Smooth muscle cell (in vitro differentiated cells): ENCODE results near the gene AIRE. TPM values are rescaled to one million over a fixed set of nuclear protein-coding genes. Genes with fewer than 3 reads are reported as not detected.
"Not testable (repeated sequence)": the region's sequence is repeated elsewhere in the genome, so short reads cannot be mapped to it uniquely, and the experiment has no call there.

Experiments
- DNase-seq: peaks from one replicate; lab custom pipeline; 2025; ENCODE audit not compliant: unreplicated experiment; lab: John Stamatoyannopoulos, UW
- H2AFZ ChIP-seq: fragments of 200-600 bp; sonication (generic); 2 replicates; pipeline ENCODE4 v1.6.0; 2016; ENCODE audit warnings: antibody characterized with exemption, low read depth, mild to moderate bottlenecking
- H3F3A ChIP-seq: fragments of 200-600 bp; sonication (generic); 2 replicates; pipeline ENCODE4 v1.6.0; 2017; ENCODE audit warnings: antibody characterized with exemption, low read depth
- H3K27ac ChIP-seq: fragments of 200-600 bp; sonication (generic); 2 replicates; pipeline ENCODE4 v1.5.1; 2016; ENCODE audit warnings: low read depth, mild to moderate bottlenecking
- H3K27me3 ChIP-seq: fragments of 200-600 bp; sonication (generic); 2 replicates; pipeline ENCODE4 v1.6.1; 2016; ENCODE audit warnings: low read depth, mild to moderate bottlenecking
- H3K36me3 ChIP-seq: fragments of 200-600 bp; sonication (generic); 2 replicates; pipeline ENCODE4 v1.5.1; 2016; ENCODE audit warnings: low read depth
- H3K4me1 ChIP-seq: fragments of 200-600 bp; sonication (generic); 2 replicates; pipeline ENCODE4 v1.5.1; 2016; ENCODE audit warnings: low read depth
- H3K4me2 ChIP-seq: fragments of 200-600 bp; sonication (generic); 2 replicates; pipeline ENCODE4 v1.6.0; 2016; ENCODE audit warnings: mild to moderate bottlenecking
- H3K4me3 ChIP-seq: fragments of 200-600 bp; sonication (generic); 2 replicates; pipeline ENCODE4 v1.5.1; 2016; ENCODE audit warnings: mild to moderate bottlenecking
- H3K79me2 ChIP-seq: fragments of 200-600 bp; sonication (generic); 2 replicates; pipeline ENCODE4 v1.6.0; 2016; ENCODE audit warnings: low read depth, mild to moderate bottlenecking
- H3K9ac ChIP-seq: fragments of 200-600 bp; sonication (generic); 2 replicates; pipeline ENCODE4 v1.6.0; 2016; ENCODE audit warnings: low read depth
- H3K9me3 ChIP-seq: fragments of 200-600 bp; sonication (generic); replicated peaks from 2 replicates; pipeline ENCODE4 v1.5.1; 2016; ENCODE audit warnings: low read depth
- H4K20me1 ChIP-seq: fragments of 200-600 bp; sonication (generic); 2 replicates; pipeline ENCODE4 v1.6.0; 2016; ENCODE audit warnings: low read depth
- WGBS: methylation state at CpG from one replicate; pipeline ENCODE4 v1.1.7; 2016; ENCODE audit warnings: low lambda C conversion rate; 5-methylcytosine and 5-hydroxymethylcytosine counted together
- polyA plus RNA-seq: library from polyadenylated mRNA; unstranded; fragments of >200 nt; fragmentation: Nextera tagmentation; extraction: Ambion mirVana; gene quantifications from 2 replicates; pipeline ENCODE4 v1.2.1, GENCODE V29; 2016
- total RNA-seq: library from RNA; depleted of rRNA; stranded (reverse); fragments of >200 nt; gene quantifications from 2 replicates; pipeline ENCODE4 v1.2.3, GENCODE V29; 2014
- TF ChIP-seq, protein P1 (sequence below): fragments of 200-600 bp; sonication (generic); IDR thresholded peaks from 2 replicates; pipeline ENCODE4 v1.5.1; 2017; ENCODE audit warnings: borderline replicate concordance, mild to moderate bottlenecking, antibody characterized with exemption; ENCODE audit not compliant: insufficient read depth, poor library complexity, severe bottlenecking

AIRE gene
- total RNA-seq (0.27 and 0.76 TPM in 2 replicates), polyA plus RNA-seq (1.1 TPM in 1 of 2 replicates, not detected in the other)

DNA sequence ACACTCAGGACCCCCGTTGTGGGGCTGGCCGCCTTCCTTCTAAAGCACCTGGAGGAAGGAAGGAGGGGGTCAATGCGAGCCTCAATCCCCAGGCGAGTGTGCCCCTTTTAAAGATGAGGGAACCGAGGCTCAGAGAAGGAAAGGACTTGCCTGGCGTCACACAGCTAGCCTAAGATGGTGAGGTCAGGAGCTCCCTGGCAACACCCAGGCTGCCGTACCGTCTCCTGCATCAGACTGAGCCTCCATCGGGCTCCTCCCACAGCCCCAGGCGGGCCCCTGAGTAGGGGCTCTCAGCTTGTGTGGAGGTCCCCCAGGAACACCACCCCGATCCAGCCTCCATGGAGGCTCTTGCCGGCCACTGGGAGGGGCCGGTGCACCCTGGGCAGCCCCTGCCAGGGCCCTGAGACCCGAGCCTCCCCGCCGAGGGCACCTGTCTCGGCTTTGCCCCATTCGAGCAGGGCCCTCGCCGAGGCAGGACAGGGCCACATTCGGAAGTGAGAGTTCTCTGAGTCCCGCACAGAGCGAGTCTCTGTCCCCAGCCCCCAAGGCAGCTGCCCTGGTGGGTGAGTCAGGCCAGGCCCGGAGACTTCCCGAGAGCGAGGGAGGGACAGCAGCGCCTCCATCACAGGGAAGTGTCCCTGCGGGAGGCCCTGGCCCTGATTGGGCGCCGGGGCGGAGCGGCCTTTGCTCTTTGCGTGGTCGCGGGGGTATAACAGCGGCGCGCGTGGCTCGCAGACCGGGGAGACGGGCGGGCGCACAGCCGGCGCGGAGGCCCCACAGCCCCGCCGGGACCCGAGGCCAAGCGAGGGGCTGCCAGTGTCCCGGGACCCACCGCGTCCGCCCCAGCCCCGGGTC lies at the start of gene AIRE:
Gene AIRE, plus strand, starts transcription at position 739 of the 855 bp plus-strand sequence. CDS start 131 bp downstream, outside the sequence.
- 41% methylated on average over 55 of the region's 56 CpGs for WGBS
- no peaks in the 10 kb centered on the region for H3K27me3 ChIP-seq
- H3K79me2 ChIP-seq = no peaks in the 10 kb centered on the region
- no peaks in the 10 kb centered on the region for H4K20me1 ChIP-seq
- no peaks in the 10 kb centered on the region for H3K9me3 ChIP-seq
- no peak within 1 kb of the TSS for H3K27ac ChIP-seq
- peak within 1 kb of the TSS; percentile 75 for H2AFZ ChIP-seq
- DNase-seq = peak; percentile 29
- peak within 1 kb of the TSS; percentile 42 for H3K4me3 ChIP-seq
- TF ChIP-seq, protein P1, sequence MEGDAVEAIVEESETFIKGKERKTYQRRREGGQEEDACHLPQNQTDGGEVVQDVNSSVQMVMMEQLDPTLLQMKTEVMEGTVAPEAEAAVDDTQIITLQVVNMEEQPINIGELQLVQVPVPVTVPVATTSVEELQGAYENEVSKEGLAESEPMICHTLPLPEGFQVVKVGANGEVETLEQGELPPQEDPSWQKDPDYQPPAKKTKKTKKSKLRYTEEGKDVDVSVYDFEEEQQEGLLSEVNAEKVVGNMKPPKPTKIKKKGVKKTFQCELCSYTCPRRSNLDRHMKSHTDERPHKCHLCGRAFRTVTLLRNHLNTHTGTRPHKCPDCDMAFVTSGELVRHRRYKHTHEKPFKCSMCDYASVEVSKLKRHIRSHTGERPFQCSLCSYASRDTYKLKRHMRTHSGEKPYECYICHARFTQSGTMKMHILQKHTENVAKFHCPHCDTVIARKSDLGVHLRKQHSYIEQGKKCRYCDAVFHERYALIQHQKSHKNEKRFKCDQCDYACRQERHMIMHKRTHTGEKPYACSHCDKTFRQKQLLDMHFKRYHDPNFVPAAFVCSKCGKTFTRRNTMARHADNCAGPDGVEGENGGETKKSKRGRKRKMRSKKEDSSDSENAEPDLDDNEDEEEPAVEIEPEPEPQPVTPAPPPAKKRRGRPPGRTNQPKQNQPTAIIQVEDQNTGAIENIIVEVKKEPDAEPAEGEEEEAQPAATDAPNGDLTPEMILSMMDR = no peak
- peak within 1 kb of the TSS; percentile 88 for H3K4me2 ChIP-seq
- H3K36me3 ChIP-seq = no peaks in the 10 kb centered on the region
- H3F3A ChIP-seq = no peaks in the 10 kb centered on the region
- peaks cover 11% of the 10 kb centered on the region for H3K4me1 ChIP-seq
- no peak within 1 kb of the TSS for H3K9ac ChIP-seq

- H3K4me2 ChIP-seq, H3F3A ChIP-seq, H2AFZ ChIP-seq, H3K36me3 ChIP-seq, DNase-seq, H3K27me3 ChIP-seq, H3K9me3 ChIP-seq, H3K4me1 ChIP-seq, H4K20me1 ChIP-seq, H3K79me2 ChIP-seq, H3K4me3 ChIP-seq, H3K27ac ChIP-seq, H3K9ac ChIP-seq: not testable (repeated sequence)
- WGBS = no CpG with 5 or more reads among the region's 46 CpGs
These were observed 45.3 kb upstream of the AIRE start for GRCh38 chr21:44240353-44240752.

DNA sequence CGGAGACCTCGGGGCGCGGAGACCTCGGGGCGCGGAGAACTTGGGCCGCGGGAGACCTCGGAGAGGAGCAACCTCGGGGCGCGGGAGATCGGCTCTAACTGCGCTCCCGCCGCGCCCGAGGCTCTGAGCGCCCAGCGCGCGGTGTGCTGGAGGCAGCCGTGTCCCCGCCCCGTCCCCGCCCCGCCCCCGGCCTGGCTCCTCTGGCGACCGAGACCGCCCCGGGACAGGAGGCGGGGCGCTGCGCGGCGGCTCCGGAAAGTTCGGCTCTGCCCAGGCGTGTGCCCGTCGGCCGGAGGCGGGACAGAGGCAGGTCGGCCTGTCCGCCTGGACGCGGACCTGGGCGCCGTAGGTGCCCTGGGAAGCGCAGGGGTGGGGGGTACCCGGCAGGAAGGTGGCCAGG lies 44.8 kb upstream of the AIRE start, which contains the start of gene ICOSLG:
Gene ICOSLG, minus strand, starts transcription at position 102 of the 400 bp plus-strand sequence. CDS start 126 bp downstream, outside the sequence.
- not testable (repeated sequence) for H3K4me3 ChIP-seq, H3K36me3 ChIP-seq, H4K20me1 ChIP-seq, H3K27ac ChIP-seq, DNase-seq, H3K4me2 ChIP-seq, H3K9me3 ChIP-seq, H3K27me3 ChIP-seq, H3F3A ChIP-seq, H2AFZ ChIP-seq, H3K9ac ChIP-seq, H3K79me2 ChIP-seq, H3K4me1 ChIP-seq
- WGBS = no CpG with 5 or more reads among the region's 53 CpGs

DNA sequence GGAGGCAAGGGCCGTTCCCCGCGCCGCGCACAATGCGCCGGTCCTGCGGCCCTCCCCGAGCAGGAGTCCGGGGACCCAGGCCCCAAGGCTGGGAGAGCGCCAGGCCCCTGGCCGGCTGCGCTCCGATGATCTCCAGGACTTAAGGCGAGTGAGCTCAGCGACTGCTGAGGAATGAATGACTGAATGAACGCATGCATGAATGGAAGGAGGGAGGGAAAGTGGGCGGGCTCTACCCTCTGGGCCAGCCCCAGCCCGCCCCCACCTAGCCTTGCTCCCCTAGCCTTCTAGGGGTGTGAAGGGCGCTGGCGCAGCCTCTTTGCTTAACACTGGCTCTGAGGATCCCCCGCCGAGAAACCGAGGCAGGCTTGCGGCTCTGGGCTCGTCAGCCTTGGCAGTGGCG lies 44.4 kb upstream of the AIRE start:
- H3K36me3 ChIP-seq, H3K27ac ChIP-seq, H4K20me1 ChIP-seq, H3K27me3 ChIP-seq, H3K4me3 ChIP-seq, H3K9ac ChIP-seq, DNase-seq, H3K4me1 ChIP-seq, H3F3A ChIP-seq, H3K79me2 ChIP-seq, H3K4me2 ChIP-seq, H2AFZ ChIP-seq, H3K9me3 ChIP-seq: not testable (repeated sequence)
- no CpG with 5 or more reads among the region's 27 CpGs for WGBS

DNA sequence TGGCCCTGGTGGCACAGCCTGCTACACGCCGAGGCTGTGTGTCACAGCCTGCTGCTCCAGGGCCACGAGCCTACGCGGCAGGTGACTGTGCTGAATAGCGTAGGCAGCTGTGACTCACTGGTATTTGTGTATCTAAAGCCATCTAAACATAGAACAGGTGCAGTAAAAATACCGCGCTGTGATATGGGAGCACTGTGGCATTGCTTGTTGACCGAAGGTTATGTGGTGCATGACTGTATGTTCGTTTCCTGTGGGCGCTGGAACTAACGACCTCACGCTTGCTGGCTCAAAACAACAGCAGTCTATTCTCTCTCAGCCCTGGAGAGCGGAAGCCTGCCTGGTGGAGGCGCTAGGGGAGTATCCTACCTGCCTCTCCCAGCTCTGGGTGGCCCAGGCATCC lies 41.7 kb upstream of the AIRE start:
- H3K27me3 ChIP-seq, H3K79me2 ChIP-seq, H3K9ac ChIP-seq, H3K9me3 ChIP-seq, H3K4me1 ChIP-seq, DNase-seq, H3K4me2 ChIP-seq, H4K20me1 ChIP-seq, H3K27ac ChIP-seq, H3K4me3 ChIP-seq, H3F3A ChIP-seq, H3K36me3 ChIP-seq, H2AFZ ChIP-seq: not testable (repeated sequence)
- WGBS = no CpG with 5 or more reads among the region's 15 CpGs

DNA sequence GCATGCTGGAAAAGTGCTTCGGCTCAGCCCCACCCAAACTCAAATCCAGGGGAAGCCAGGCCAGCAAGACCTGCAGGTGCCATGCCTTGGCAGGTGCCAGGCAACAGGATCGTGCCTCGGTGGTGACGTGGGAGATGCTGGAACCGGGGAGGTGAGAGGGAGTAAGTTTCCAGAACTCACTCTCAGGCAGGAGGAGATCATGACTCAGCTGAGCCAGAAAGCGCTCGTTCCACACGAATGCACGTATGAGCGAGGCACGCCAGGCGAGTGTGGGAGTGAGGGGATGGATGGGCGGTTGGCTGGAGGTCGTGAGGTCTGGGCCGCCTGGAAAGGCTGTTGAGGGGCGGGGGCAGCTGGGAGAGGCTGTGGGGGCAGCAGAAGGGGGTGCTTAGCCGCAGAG lies 37.8 kb upstream of the AIRE start:
- H3K9ac ChIP-seq, H3K79me2 ChIP-seq, H3F3A ChIP-seq, H3K27me3 ChIP-seq, H3K27ac ChIP-seq, DNase-seq, H3K9me3 ChIP-seq, H2AFZ ChIP-seq, H3K4me1 ChIP-seq, H3K36me3 ChIP-seq, H3K4me3 ChIP-seq, H3K4me2 ChIP-seq, H4K20me1 ChIP-seq: not testable (repeated sequence)
- no CpG with 5 or more reads among the region's 17 CpGs for WGBS

DNA sequence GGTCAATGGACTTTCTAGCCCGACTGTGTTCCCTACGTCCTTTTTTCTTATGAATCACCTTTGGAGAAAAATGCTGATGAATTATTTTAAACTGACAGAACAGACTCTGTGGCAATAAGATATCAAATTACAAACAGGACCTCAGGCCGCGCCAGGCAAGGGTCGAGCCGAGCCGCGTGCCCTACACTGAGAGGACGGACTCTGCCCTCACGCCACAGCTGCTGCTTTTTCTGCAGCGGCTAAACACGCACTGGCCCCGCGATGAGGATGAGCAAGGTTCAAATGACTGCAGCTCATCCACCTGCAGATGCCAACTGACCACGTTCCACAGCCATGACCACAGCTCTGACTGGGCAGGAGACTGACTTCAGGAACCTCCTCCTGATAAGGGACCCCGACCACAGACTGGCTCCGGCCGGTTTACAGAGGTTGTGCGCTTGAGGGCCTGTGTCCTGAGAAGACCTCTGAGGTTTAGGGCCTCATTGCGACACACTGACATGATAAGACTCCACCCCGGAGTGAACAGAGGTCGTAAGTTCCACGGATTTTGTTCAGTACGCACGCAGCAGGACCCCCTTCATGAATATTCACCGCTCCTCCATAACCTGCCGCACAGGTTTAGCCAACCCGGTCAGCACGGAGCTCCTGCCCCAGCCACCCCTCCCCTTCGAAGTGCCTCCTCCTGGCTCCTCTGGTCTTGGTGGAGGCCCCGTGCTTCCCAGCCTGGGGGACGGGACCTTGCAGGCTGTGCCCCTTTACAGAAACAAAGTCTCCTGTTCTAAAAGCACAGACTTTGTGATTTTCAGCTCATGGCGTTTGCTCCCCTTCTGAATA lies 36.3 kb upstream of the AIRE start:
- not testable (repeated sequence) for H2AFZ ChIP-seq, H3K79me2 ChIP-seq, H4K20me1 ChIP-seq, H3K9me3 ChIP-seq, H3F3A ChIP-seq, H3K9ac ChIP-seq, H3K4me1 ChIP-seq, H3K36me3 ChIP-seq, H3K27ac ChIP-seq, H3K4me2 ChIP-seq, H3K27me3 ChIP-seq, H3K4me3 ChIP-seq, DNase-seq
- no CpG with 5 or more reads among the region's 33 CpGs for WGBS
